ENCODE data around the gene LRRC26. TPM values are rescaled to one million over a fixed set of nuclear protein-coding genes. Genes with fewer than 3 reads are reported as not detected.

The LRRC26 gene
- total and polyA plus RNA-seq, 7 donors = 0.68 to 6.3 (median 1.3) TPM; not detected in 3

- intact Hi-C loops (cut with DNase I) = no loop called here
- TF ChIP-seq POLR2A (IDR thresholded peaks at IDR 0.05) = no peak
- TF ChIP-seq POLR2AphosphoS5 (IDR thresholded peaks at IDR 0.05) = no peak
- no peak for TF ChIP-seq CTCF (IDR thresholded peaks at IDR 0.05)
- TF ChIP-seq EP300 (IDR thresholded peaks at IDR 0.05) = no peak
- H3K4me1 ChIP-seq = peaks cover 0 to 12% (median 9%) of the 10 kb centered on the region in 4 donors
- no peak overlapping the region for H3K4me3 ChIP-seq
- WGBS, 2 donors = 62 to 68% methylated on average over 26 of the region's 26 CpGs
- DNase-seq = no peak
- peaks cover 45 to 91% (median 77%) of the 10 kb centered on the region in 3 donors for H3K27me3 ChIP-seq
- H3K27ac ChIP-seq = no peak overlapping the region
- H3K36me3 ChIP-seq = no peaks in the 10 kb centered on the region
- H3K9me3 ChIP-seq = no peaks in the 10 kb centered on the region
These were observed 29.5 kb downstream of the LRRC26 start for GRCh38 chr9:137140151-137141012.

- Histone ChIP-seq H3K4me1 (peaks cover 0 to 12% (median 9%) of the 10 kb centered on the region in 4 donors), H3K27me3 (peaks cover 45 to 99% (median 77%) of the 10 kb centered on the region in 3 donors), H3K36me3 (no peaks in the 10 kb centered on the region), H3K4me3 (no peak overlapping the region), H3K27ac (no peak overlapping the region), H3K9me3 (no peaks in the 10 kb centered on the region)
- no peak for TF ChIP-seq CTCF (IDR thresholded peaks at IDR 0.05)
- no peak for TF ChIP-seq EP300 (IDR thresholded peaks at IDR 0.05)
- TF ChIP-seq POLR2A (IDR thresholded peaks at IDR 0.05) = no peak
- TF ChIP-seq POLR2AphosphoS5 (IDR thresholded peaks at IDR 0.05) = no peak
- intact Hi-C loops (cut with DNase I) = no loop called here
- DNase-seq = no peak
- WGBS, 2 donors = 37 to 44% methylated on average over 37 of the region's 37 CpGs
These were observed 30.2 kb downstream of the LRRC26 start for GRCh38 chr9:137139468-137140150.

GRCh38 chr9:137138722-137139467, 31.0 kb downstream of the LRRC26 start, which contains the start of gene GRIN1:
GRIN1 (plus strand) TSS chr9:137139154; CDS start chr9:137139487, 333 bp downstream.
- Histone ChIP-seq H3K9me3 (no peaks in the 10 kb centered on the region), H3K27ac (no peak within 1 kb of the TSS), H3K36me3 (no peaks in the 10 kb centered on the region), H3K4me1 (peaks cover 0 to 12% (median 9%) of the 10 kb centered on the region in 4 donors), H3K27me3 (peaks cover 45 to 100% (median 77%) of the 10 kb centered on the region in 3 donors), H3K4me3 (peak within 1 kb of the TSS in 2 of 4 donors; percentile 9 to 15)
- no peak for DNase-seq
- WGBS, 2 donors = 9 to 20% methylated on average over 104 of the region's 104 CpGs
- intact Hi-C loops (cut with DNase I) = no loop called here
- TF ChIP-seq CTCF (IDR thresholded peaks at IDR 0.05) (no peak), POLR2A (IDR thresholded peaks at IDR 0.05) (no peak), EP300 (IDR thresholded peaks at IDR 0.05) (no peak), POLR2AphosphoS5 (IDR thresholded peaks at IDR 0.05) (no peak)

- no peak overlapping the region for H3K4me3 ChIP-seq
- no peak for DNase-seq
- H3K9me3 ChIP-seq = no peaks in the 10 kb centered on the region
- H3K36me3 ChIP-seq = no peaks in the 10 kb centered on the region
- H3K27me3 ChIP-seq = peaks cover 45 to 100% (median 72%) of the 10 kb centered on the region in 3 donors
- H3K4me1 ChIP-seq = peaks cover 0 to 12% (median 9%) of the 10 kb centered on the region in 4 donors
- WGBS, 2 donors = 10 to 20% methylated on average over 25 of the region's 25 CpGs
- intact Hi-C loops (cut with DNase I) = no loop called here
- no peak overlapping the region for H3K27ac ChIP-seq
- TF ChIP-seq CTCF (IDR thresholded peaks at IDR 0.05) (no peak), POLR2A (IDR thresholded peaks at IDR 0.05) (no peak), POLR2AphosphoS5 (IDR thresholded peaks at IDR 0.05) (no peak), EP300 (IDR thresholded peaks at IDR 0.05) (no peak)
These were observed 31.7 kb downstream of the LRRC26 start for GRCh38 chr9:137138058-137138721.

Data from sigmoid colon (tissue), 7 donors.